Natural killer cell treated with Interleukin-12 subunit alpha and Interleukin-12 subunit beta and Interleukin-15 and Interleukin-18, amount 100 ng/mL, for 72 hours (primary cell): ENCODE results near the gene ERBIN. TPM values are rescaled to one million over a fixed set of nuclear protein-coding genes. Genes with fewer than 3 reads are reported as not detected.

ENCODE experiments used
- ATAC-seq, 2 donors: fragments of 150-1000 bp; cut with Tn5 transposase in 1 of 2; sonication (Bioruptor Pico), chemical (Tn5 transposase) in 1 of 2; 2 replicates each; pipeline ENCODE4 v1.10.0; 2021
- DNase-seq: peaks from one replicate; pipeline ENCODE4 v3.0.0; 2022; ENCODE audit warnings: low spot score
- H3K27ac Mint-ChIP-seq, 2 donors: 1 replicate in 1 of 2; 2 replicates in 1 of 2; pipeline ENCODE4 v1.8.0; 2022; ENCODE audit warnings: mixed read lengths in 2 of 2, mild to moderate bottlenecking in 1 of 2, moderate library complexity in 1 of 2
- H3K27me3 Mint-ChIP-seq, 2 donors: 1 replicate in 1 of 2; 2 replicates in 1 of 2; pipeline ENCODE4 v1.8.0; 2022; ENCODE audit warnings: mixed read lengths in 2 of 2
- H3K36me3 Mint-ChIP-seq: one replicate; pipeline ENCODE4 v1.8.0; 2022; ENCODE audit warnings: mixed read lengths
- H3K4me1 Mint-ChIP-seq, 2 donors: 1 replicate in 1 of 2; 2 replicates in 1 of 2; pipeline ENCODE4 v1.8.0; 2022; ENCODE audit warnings: low read depth in 2 of 2, mixed read lengths in 2 of 2, mild to moderate bottlenecking in 1 of 2
- H3K4me3 Mint-ChIP-seq: one replicate; pipeline ENCODE4 v1.8.0; 2022; ENCODE audit warnings: mixed read lengths
- H3K9me3 Mint-ChIP-seq: 2 replicates; pipeline ENCODE4 v1.8.0; 2022; ENCODE audit warnings: mixed read lengths
- total RNA-seq, 2 donors: library from RNA; stranded (reverse); gene quantifications; one replicate each; pipeline ENCODE4 v1.2.3, GENCODE V29; 2022

Gene ERBIN
- total RNA-seq, 2 donors from 2014 or later = 53.4 to 61.2 TPM

- Mint-ChIP-seq H3K27me3 (no peaks in the 10 kb centered on the region), H3K4me3 (no peak overlapping the region), H3K4me1 (no peaks in the 10 kb centered on the region), H3K27ac (no peak overlapping the region), H3K36me3 (peaks cover 22% of the 10 kb centered on the region), H3K9me3 (no peaks in the 10 kb centered on the region)
- no peak for ATAC-seq
- DNase-seq = no peak
Measured at GRCh38 chr5:66080664-66081063, 154.3 kb downstream of the ERBIN start.

- Mint-ChIP-seq H3K27me3 (no peaks in the 10 kb centered on the region), H3K36me3 (peaks cover 31% of the 10 kb centered on the region), H3K27ac (no peak overlapping the region), H3K4me1 (peaks cover 0 to 3% of the 10 kb centered on the region in 2 donors), H3K4me3 (no peak overlapping the region), H3K9me3 (no peaks in the 10 kb centered on the region)
- DNase-seq (no peak), ATAC-seq (no peak)
Measured at GRCh38 chr5:66089384-66089783, 163.0 kb downstream of the ERBIN start.

- Mint-ChIP-seq H3K4me1 (no peaks in the 10 kb centered on the region), H3K9me3 (peaks cover 21% of the 10 kb centered on the region), H3K27me3 (no peaks in the 10 kb centered on the region), H3K36me3 (peaks cover 41% of the 10 kb centered on the region), H3K27ac (no peak overlapping the region), H3K4me3 (no peak overlapping the region)
- no peak for DNase-seq
- no peak for ATAC-seq
Measured at GRCh38 chr5:66100851-66101250, 174.5 kb downstream of the ERBIN start.

GRCh38 chr5:66113160-66113559 is 186.8 kb downstream of the ERBIN start:
- H3K36me3 Mint-ChIP-seq = peaks cover 31% of the 10 kb centered on the region
- H3K27me3 Mint-ChIP-seq = no peaks in the 10 kb centered on the region
- no peak overlapping the region for H3K4me3 Mint-ChIP-seq
- ATAC-seq (no peak), DNase-seq (no peak)
- no peak overlapping the region for H3K27ac Mint-ChIP-seq
- H3K9me3 Mint-ChIP-seq = peaks cover 29% of the 10 kb centered on the region
- H3K4me1 Mint-ChIP-seq = no peaks in the 10 kb centered on the region

GRCh38 chr5:66118304-66118703 is 191.9 kb downstream of the ERBIN start:
- Mint-ChIP-seq H3K4me3 (no peak overlapping the region), H3K27me3 (peaks cover 2 to 5% of the 10 kb centered on the region in 2 donors), H3K4me1 (no peaks in the 10 kb centered on the region), H3K36me3 (no peaks in the 10 kb centered on the region), H3K27ac (no peak overlapping the region), H3K9me3 (peaks cover 4% of the 10 kb centered on the region)
- DNase-seq (no peak), ATAC-seq (no peak)

- ATAC-seq (no peak), DNase-seq (no peak)
- H3K4me3 Mint-ChIP-seq = no peak overlapping the region
- H3K4me1 Mint-ChIP-seq = no peaks in the 10 kb centered on the region
- H3K27me3 Mint-ChIP-seq = peaks cover 2 to 5% of the 10 kb centered on the region in 2 donors
- H3K9me3 Mint-ChIP-seq = no peaks in the 10 kb centered on the region
- H3K27ac Mint-ChIP-seq = no peak overlapping the region
- H3K36me3 Mint-ChIP-seq = no peaks in the 10 kb centered on the region
Measured at GRCh38 chr5:66122379-66123034, 196.1 kb downstream of the ERBIN start.

- ATAC-seq = no peak
- DNase-seq = no peak
- no peak overlapping the region for H3K27ac Mint-ChIP-seq
- no peaks in the 10 kb centered on the region for H3K4me1 Mint-ChIP-seq
- peaks cover 0 to 3% of the 10 kb centered on the region in 2 donors for H3K27me3 Mint-ChIP-seq
- H3K36me3 Mint-ChIP-seq = no peaks in the 10 kb centered on the region
- no peak overlapping the region for H3K4me3 Mint-ChIP-seq
- H3K9me3 Mint-ChIP-seq = no peaks in the 10 kb centered on the region
Measured at GRCh38 chr5:66129144-66129543, 202.8 kb downstream of the ERBIN start.

GRCh38 chr5:66130493-66130892 is 204.1 kb downstream of the ERBIN start:
- Mint-ChIP-seq H3K36me3 (no peaks in the 10 kb centered on the region), H3K4me3 (no peak overlapping the region), H3K27ac (no peak overlapping the region), H3K4me1 (no peaks in the 10 kb centered on the region), H3K9me3 (no peaks in the 10 kb centered on the region), H3K27me3 (peaks cover 7% of the 10 kb centered on the region in 2 donors)
- DNase-seq (no peak), ATAC-seq (no peak)

Other genes with a start within 250 kb of the ERBIN start
- gene SGTB, start 204.5 kb upstream of the ERBIN start, total RNA-seq = 10 to 100 TPM in 1 of 2 donors, 1 to 10 TPM in 1; 4.1 to 10.1 TPM
- gene NLN, start 204.4 kb upstream of the ERBIN start, total RNA-seq = 10 to 100 TPM in 1 of 2 donors, 1 to 10 TPM in 1; 8.7 to 39.4 TPM
- 10 to 100 TPM; 74.0 to 92.2 TPM for gene SREK1, start 217.7 kb downstream of the ERBIN start, total RNA-seq